H9 (cell line): ENCODE data around the gene SGTB. TPM values are rescaled to one million over a fixed set of nuclear protein-coding genes. Genes with fewer than 3 reads are reported as not detected.

ENCODE experiments used
- DNase-seq: peaks from one replicate; pipeline ENCODE4 v3.0.0-alpha.2; 2017
- H2AFZ ChIP-seq: one replicate; pipeline ENCODE4 v1.6.1; 2013; ENCODE audit warnings: mild to moderate bottlenecking, low read length, control low read depth, moderate library complexity
- H2AK5ac ChIP-seq: 2 replicates; pipeline ENCODE4 v1.6.1; 2013; ENCODE audit warnings: low read length, control low read depth, mixed read lengths; ENCODE audit not compliant: insufficient read length
- H2BK120ac ChIP-seq: one replicate; pipeline ENCODE4 v1.6.1; 2013; ENCODE audit warnings: low read depth, mild to moderate bottlenecking, low read length, control low read depth, inconsistent platforms; ENCODE audit not compliant: poor library complexity, severe bottlenecking
- H2BK12ac ChIP-seq: 2 replicates; pipeline ENCODE4 v1.6.1; 2013; ENCODE audit warnings: low read length, control low read depth, mixed read lengths, low read depth; ENCODE audit not compliant: insufficient read length
- H2BK15ac ChIP-seq: 2 replicates; pipeline ENCODE4 v1.6.1; 2013; ENCODE audit warnings: low read depth, low read length, control low read depth
- H2BK20ac ChIP-seq: one replicate; pipeline ENCODE4 v1.6.1; 2013; ENCODE audit warnings: low read depth, mild to moderate bottlenecking, low read length, control low read depth, inconsistent platforms; ENCODE audit not compliant: poor library complexity, severe bottlenecking
- H2BK5ac ChIP-seq: 2 replicates; pipeline ENCODE4 v1.6.1; 2013; ENCODE audit warnings: low read length, control low read depth, mixed read lengths; ENCODE audit not compliant: insufficient read length
- H3K14ac ChIP-seq: 2 replicates; pipeline ENCODE4 v1.6.1; 2013; ENCODE audit warnings: low read length, control low read depth; ENCODE audit not compliant: insufficient read depth
- H3K18ac ChIP-seq: 2 replicates; pipeline ENCODE4 v1.6.1; 2013; ENCODE audit warnings: low read depth, mild to moderate bottlenecking, mixed read lengths, low read length, control low read depth; ENCODE audit not compliant: insufficient read length
- H3K23ac ChIP-seq: 2 replicates; pipeline ENCODE4 v1.6.1; 2013; ENCODE audit warnings: low read length, control low read depth, mixed read lengths, low read depth; ENCODE audit not compliant: insufficient read length
- H3K23me2 ChIP-seq: 2 replicates; pipeline ENCODE4 v1.6.1; 2013; ENCODE audit warnings: low read depth, mild to moderate bottlenecking, mixed read lengths, low read length, control low read depth; ENCODE audit not compliant: insufficient read length, poor library complexity, severe bottlenecking
- H3K27ac ChIP-seq: 2 replicates; pipeline ENCODE4 v1.5.1; 2013; ENCODE audit warnings: low read length, control low read depth, mixed read lengths, low read depth; ENCODE audit not compliant: insufficient read length
- H3K27me3 ChIP-seq: 2 replicates; pipeline ENCODE4 v1.6.1; 2013; ENCODE audit warnings: low read length, control low read depth, inconsistent platforms; ENCODE audit not compliant: insufficient read depth
- H3K4ac ChIP-seq: 2 replicates; pipeline ENCODE4 v1.6.1; 2013; ENCODE audit warnings: low read depth, mild to moderate bottlenecking, control low read depth, inconsistent platforms, low read length, moderate library complexity
- H3K4me1 ChIP-seq: 2 replicates; pipeline ENCODE4 v1.6.1; 2013; ENCODE audit warnings: low read length, control low read depth, inconsistent platforms; ENCODE audit not compliant: insufficient read depth
- H3K4me2 ChIP-seq: 2 replicates; pipeline ENCODE4 v1.6.1; 2013; ENCODE audit warnings: low read length, control low read depth, mixed read lengths; ENCODE audit not compliant: insufficient read length, insufficient read depth
- H3K56ac ChIP-seq: 2 replicates; pipeline ENCODE4 v1.6.1; 2013; ENCODE audit warnings: low read depth, mild to moderate bottlenecking, mixed read lengths, low read length, control low read depth; ENCODE audit not compliant: insufficient read length
- H3K79me1 ChIP-seq: 2 replicates; pipeline ENCODE4 v1.6.1; 2013; ENCODE audit warnings: low read depth, mild to moderate bottlenecking, moderate library complexity, low read length, control low read depth, inconsistent platforms; ENCODE audit not compliant: insufficient read depth, poor library complexity, severe bottlenecking
- H3K79me2 ChIP-seq: 2 replicates; pipeline ENCODE4 v1.6.1; 2013; ENCODE audit warnings: low read length, control low read depth, inconsistent platforms; ENCODE audit not compliant: insufficient read depth
- H3K9ac ChIP-seq: 2 replicates; pipeline ENCODE4 v1.6.1; 2013; ENCODE audit warnings: low read length, control low read depth, mixed read lengths; ENCODE audit not compliant: insufficient read length; ENCODE audit errors: extremely low read depth
- H3K9me3 ChIP-seq: one replicate; pipeline ENCODE4 v1.6.1; 2013; ENCODE audit warnings: low read depth, low read length, inconsistent platforms; ENCODE audit not compliant: control insufficient read depth
- H3T11ph ChIP-seq: one replicate; pipeline ENCODE4 v1.6.1; 2013; ENCODE audit warnings: mild to moderate bottlenecking, low read length, control low read depth, inconsistent platforms
- H4K20me1 ChIP-seq: one replicate; pipeline ENCODE4 v1.6.1; 2013; ENCODE audit not compliant: control insufficient read depth, insufficient read length, insufficient read depth
- H4K5ac ChIP-seq: 2 replicates; pipeline ENCODE4 v1.6.1; 2013; ENCODE audit warnings: low read depth, mild to moderate bottlenecking, mixed read lengths, low read length, control low read depth; ENCODE audit not compliant: insufficient read length
- H4K8ac ChIP-seq: replicated peaks from 2 replicates; pipeline ENCODE4 v1.6.1; 2013; ENCODE audit warnings: low read length, control low read depth, mixed read lengths, low read depth; ENCODE audit not compliant: insufficient read length
- H4K91ac ChIP-seq: 2 replicates; pipeline ENCODE4 v1.6.1; 2013; ENCODE audit warnings: low read depth, mild to moderate bottlenecking, moderate library complexity, mixed read lengths, low read length, control low read depth; ENCODE audit not compliant: insufficient read length
- H3K27ac Mint-ChIP-seq, 3 experiments: 2 replicates in 2 of 3; 3 replicates in 1 of 3; pipeline ENCODE4 v1.8.0; 2020 to 2021; ENCODE audit warnings: mixed read lengths in 3 of 3, mild to moderate bottlenecking in 1 of 3, moderate library complexity in 1 of 3
- H3K27me3 Mint-ChIP-seq: 2 replicates; pipeline ENCODE4 v1.8.0; 2021; ENCODE audit warnings: low read depth, mild to moderate bottlenecking, moderate library complexity, mixed read lengths
- H3K36me3 Mint-ChIP-seq, 3 experiments: 2 replicates in 2 of 3; 3 replicates in 1 of 3; pipeline ENCODE4 v1.8.0; 2020 to 2021; ENCODE audit warnings: low read depth in 3 of 3, mixed read lengths in 3 of 3; ENCODE audit not compliant: insufficient read depth in 1 of 3
- H3K4me1 Mint-ChIP-seq, 2 experiments: 2 replicates each; pipeline ENCODE4 v1.8.0; 2020; ENCODE audit warnings: mixed read lengths in 2 of 2
- H3K4me3 Mint-ChIP-seq, 2 experiments: 2 replicates in 1 of 2; 3 replicates in 1 of 2; pipeline ENCODE4 v1.8.0; 2020 to 2021; ENCODE audit warnings: mild to moderate bottlenecking in 2 of 2, mixed read lengths in 2 of 2, moderate library complexity in 1 of 2
- H3K9me3 Mint-ChIP-seq, 2 experiments: 2 replicates in 1 of 2; 3 replicates in 1 of 2; pipeline ENCODE4 v1.8.0; 2020; ENCODE audit warnings: mild to moderate bottlenecking in 2 of 2, mixed read lengths in 2 of 2, moderate library complexity in 1 of 2
- WGBS: extraction: QIAGEN DNeasy Blood & Tissue Kit; methylation state at CpG from one replicate; pipeline ENCODE4 v1.1.7; 2013; ENCODE audit warnings: missing lambda C conversion rate, low lambda C conversion rate, mixed read lengths; ENCODE audit not compliant: insufficient read length; ENCODE audit errors: extremely low coverage; 5-methylcytosine and 5-hydroxymethylcytosine counted together
- total RNA-seq: library from RNA; stranded (reverse); gene quantifications from 2 replicates; pipeline ENCODE4 v1.2.1, GENCODE V29; 2021
- TF ChIP-seq, protein P1 (sequence below): fragments of 200-600 bp; sonication (generic); conservative IDR thresholded peaks from 3 replicates; pipeline ENCODE4 v1.8.0; 2021; ENCODE audit warnings: antibody characterized with exemption, mild to moderate bottlenecking

Gene SGTB
- total RNA-seq, 1 experiment from 2014 or later, result 18.7 TPM

DNA sequence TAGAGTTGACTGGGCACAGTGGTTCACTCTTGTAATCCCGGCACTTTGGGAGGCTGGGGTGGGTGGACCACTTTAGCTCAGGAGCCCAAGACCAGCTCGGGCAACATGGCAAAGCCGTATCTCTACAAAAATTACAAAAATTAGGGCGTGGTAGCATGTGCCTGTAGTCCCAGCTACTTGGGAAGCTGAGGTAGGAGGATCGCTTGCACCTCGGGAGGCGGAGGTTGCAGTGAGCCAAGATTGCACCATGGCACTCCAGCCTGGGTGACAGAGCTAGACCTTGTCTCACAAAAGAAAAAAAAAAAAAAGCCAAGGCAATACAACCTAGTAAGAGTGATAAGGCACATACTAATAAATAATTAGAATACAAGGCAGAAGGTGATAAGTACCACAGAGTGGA is 15.9 kb upstream of the SGTB start:
- H2AK5ac ChIP-seq, result no peak overlapping the region
- H3T11ph ChIP-seq, result no peak overlapping the region
- Mint-ChIP-seq H3K36me3 (peaks cover 4 to 6% (median 4%) of the 10 kb centered on the region in 3 experiments; a peak in 3 of 7 replicates), H3K4me1 (peaks cover 13% of the 10 kb centered on the region in 2 experiments), H3K27ac (peak overlapping the region in 1 of 3 experiments; percentile 77; a peak in 4 of 7 replicates), H3K27me3 (no peaks in the 10 kb centered on the region), H3K9me3 (no peaks in the 10 kb centered on the region), H3K4me3 (no peak overlapping the region)
- H3K14ac ChIP-seq, result no peak overlapping the region
- no peaks in the 10 kb centered on the region for H3K23me2 ChIP-seq
- no peak overlapping the region for H2AFZ ChIP-seq
- H3K27ac ChIP-seq, result no peak overlapping the region
- no CpG with 5 or more reads among the region's 7 CpGs for WGBS
- H2BK120ac ChIP-seq, result no peak overlapping the region
- no peaks in the 10 kb centered on the region for H3K79me1 ChIP-seq
- H4K5ac ChIP-seq, result no peak overlapping the region
- H3K56ac ChIP-seq, result no peak overlapping the region
- peaks cover 18% of the 10 kb centered on the region; the same call in 1 of the 2 replicates for H3K79me2 ChIP-seq
- no peak overlapping the region for H4K8ac ChIP-seq
- H3K23ac ChIP-seq, result no peak overlapping the region
- H3K4me1 ChIP-seq, result no peaks in the 10 kb centered on the region; the same call in 1 of the 2 replicates
- TF ChIP-seq, protein P1, sequence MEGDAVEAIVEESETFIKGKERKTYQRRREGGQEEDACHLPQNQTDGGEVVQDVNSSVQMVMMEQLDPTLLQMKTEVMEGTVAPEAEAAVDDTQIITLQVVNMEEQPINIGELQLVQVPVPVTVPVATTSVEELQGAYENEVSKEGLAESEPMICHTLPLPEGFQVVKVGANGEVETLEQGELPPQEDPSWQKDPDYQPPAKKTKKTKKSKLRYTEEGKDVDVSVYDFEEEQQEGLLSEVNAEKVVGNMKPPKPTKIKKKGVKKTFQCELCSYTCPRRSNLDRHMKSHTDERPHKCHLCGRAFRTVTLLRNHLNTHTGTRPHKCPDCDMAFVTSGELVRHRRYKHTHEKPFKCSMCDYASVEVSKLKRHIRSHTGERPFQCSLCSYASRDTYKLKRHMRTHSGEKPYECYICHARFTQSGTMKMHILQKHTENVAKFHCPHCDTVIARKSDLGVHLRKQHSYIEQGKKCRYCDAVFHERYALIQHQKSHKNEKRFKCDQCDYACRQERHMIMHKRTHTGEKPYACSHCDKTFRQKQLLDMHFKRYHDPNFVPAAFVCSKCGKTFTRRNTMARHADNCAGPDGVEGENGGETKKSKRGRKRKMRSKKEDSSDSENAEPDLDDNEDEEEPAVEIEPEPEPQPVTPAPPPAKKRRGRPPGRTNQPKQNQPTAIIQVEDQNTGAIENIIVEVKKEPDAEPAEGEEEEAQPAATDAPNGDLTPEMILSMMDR, result no peak
- H3K9ac ChIP-seq, result no peak overlapping the region
- H3K18ac ChIP-seq, result no peak overlapping the region
- H3K9me3 ChIP-seq, result no peaks in the 10 kb centered on the region
- H2BK20ac ChIP-seq, result no peak overlapping the region
- no peaks in the 10 kb centered on the region for H4K20me1 ChIP-seq
- H3K4me2 ChIP-seq, result no peak overlapping the region
- H2BK5ac ChIP-seq, result no peak overlapping the region
- no peak overlapping the region for H3K4ac ChIP-seq
- H2BK12ac ChIP-seq, result no peak overlapping the region
- no peaks in the 10 kb centered on the region for H3K27me3 ChIP-seq
- H4K91ac ChIP-seq, result no peak overlapping the region
- H2BK15ac ChIP-seq, result no peak overlapping the region
- no peak for DNase-seq
